ENCODE data around the gene MAP2K1.

The MAP2K1 gene

GRCh38 chr15:66504563-66505429 is 118.1 kb downstream of the MAP2K1 start, which contains the start of the genes RPL4 and ZWILCH:
Gene RPL4, minus strand, starts transcription at chr15:66504855. Its CDS starts 65 bp downstream, at chr15:66504790.
Gene ZWILCH, plus strand, starts transcription at chr15:66505326. Its CDS starts 13 bp downstream, at chr15:66505339.
- Histone ChIP-seq H3K27ac (replicated peaks; ENCODE audit: low read length) (peak within 1 kb of the TSS; percentile 75), H2BK120ac (ENCODE audit: low read depth, low read length) (peak within 1 kb of the TSS; percentile 30), H3K14ac (ENCODE audit: low read length) (no peak within 1 kb of the TSS), H2BK15ac (ENCODE audit: low read length) (no peak within 1 kb of the TSS), H2BK5ac (ENCODE audit: low read length) (no peak within 1 kb of the TSS), H3K9me3 (replicated peaks in 1 of 2; ENCODE audit: control insufficient read depth in 2 of 2, insufficient read depth in 1 of 2, low read depth in 1 of 2, low read length in 2 of 2) (no peaks in the 10 kb centered on the region), H3K27me3 (ENCODE audit: control insufficient read depth in 3 of 3, insufficient read depth in 3 of 3, low read depth in 1 of 3, low read length in 3 of 3) (no peaks in the 10 kb centered on the region), H2BK12ac (ENCODE audit: low read length) (no peak within 1 kb of the TSS), H2AFZ (ENCODE audit: low read length) (peak within 1 kb of the TSS; percentile 92), H3K79me1 (ENCODE audit: low read depth, low read length) (no peaks in the 10 kb centered on the region), H2AK5ac (ENCODE audit: low read depth, low read length) (no peak within 1 kb of the TSS), H3K9ac (ENCODE audit: low read depth, low read length, poor library complexity) (peak within 1 kb of the TSS; percentile 78), H4K8ac (ENCODE audit: low read depth, low read length) (no peak within 1 kb of the TSS), H3K36me3 (replicated peaks in 1 of 2; ENCODE audit: control insufficient read depth in 2 of 2, insufficient read depth in 2 of 2, low read length in 2 of 2) (peaks cover 23 to 50% of the 10 kb centered on the region in 2 donors), H3K4me3 (ENCODE audit: low read length in 2 of 2) (peak within 1 kb of the TSS; percentile 81 to 86), H4K91ac (ENCODE audit: low read depth, low read length, poor library complexity) (no peak within 1 kb of the TSS), H3K4ac (ENCODE audit: low read length) (no peak within 1 kb of the TSS), H3K23ac (ENCODE audit: low read depth, low read length, poor library complexity) (peak within 1 kb of the TSS; percentile 62), H3K18ac (ENCODE audit: low read length) (peak within 1 kb of the TSS; percentile 87), H3K4me1 (ENCODE audit: control insufficient read depth in 2 of 2, insufficient read depth in 1 of 2, low read depth in 1 of 2, low read length in 2 of 2) (peaks cover 4 to 12% of the 10 kb centered on the region in 2 donors), H3K4me2 (ENCODE audit: insufficient read depth, low read length, poor library complexity, severe bottlenecking) (peak within 1 kb of the TSS; percentile 63)
- WGBS, 2 donors (ENCODE audit: extremely low coverage in 2 of 2, insufficient read length in 2 of 2, insufficient replicate concordance in 1 of 2), result no CpG with 5 or more reads among the region's 46 CpGs
- DNase-seq (ENCODE audit: low spot score), result peak; percentile 67

GRCh38 chr15:66505430-66505811 is 118.7 kb downstream of the MAP2K1 start:
- peak overlapping the region; percentile 81 to 86 for H3K4me3 ChIP-seq (ENCODE audit: low read length in 2 of 2)
- H3K14ac ChIP-seq (ENCODE audit: low read length), result no peak overlapping the region
- H3K18ac ChIP-seq (ENCODE audit: low read length), result peak overlapping the region; percentile 87
- peaks cover 4 to 12% of the 10 kb centered on the region in 2 donors for H3K4me1 ChIP-seq (ENCODE audit: control insufficient read depth in 2 of 2, insufficient read depth in 1 of 2, low read depth in 1 of 2, low read length in 2 of 2)
- no peak for DNase-seq (ENCODE audit: low spot score)
- H3K79me1 ChIP-seq (ENCODE audit: low read depth, low read length), result no peaks in the 10 kb centered on the region
- no peak overlapping the region for H2BK5ac ChIP-seq (ENCODE audit: low read length)
- H2BK12ac ChIP-seq (ENCODE audit: low read length), result no peak overlapping the region
- H3K36me3 ChIP-seq (replicated peaks in 1 of 2; ENCODE audit: control insufficient read depth in 2 of 2, insufficient read depth in 2 of 2, low read length in 2 of 2), result peaks cover 18 to 46% of the 10 kb centered on the region in 2 donors
- H2AFZ ChIP-seq (ENCODE audit: low read length), result peak overlapping the region; percentile 92
- H2BK120ac ChIP-seq (ENCODE audit: low read depth, low read length), result peak overlapping the region; percentile 30
- H3K4ac ChIP-seq (ENCODE audit: low read length), result no peak overlapping the region
- WGBS, 2 donors (ENCODE audit: extremely low coverage in 2 of 2, insufficient read length in 2 of 2, insufficient replicate concordance in 1 of 2), result no CpG with 5 or more reads among the region's 13 CpGs
- H2AK5ac ChIP-seq (ENCODE audit: low read depth, low read length), result no peak overlapping the region
- H4K8ac ChIP-seq (ENCODE audit: low read depth, low read length), result no peak overlapping the region
- no peaks in the 10 kb centered on the region for H3K9me3 ChIP-seq (replicated peaks in 1 of 2; ENCODE audit: control insufficient read depth in 2 of 2, insufficient read depth in 1 of 2, low read depth in 1 of 2, low read length in 2 of 2)
- no peaks in the 10 kb centered on the region for H3K27me3 ChIP-seq (ENCODE audit: control insufficient read depth in 3 of 3, insufficient read depth in 3 of 3, low read depth in 1 of 3, low read length in 3 of 3)
- no peak overlapping the region for H4K91ac ChIP-seq (ENCODE audit: low read depth, low read length, poor library complexity)
- H3K4me2 ChIP-seq (ENCODE audit: insufficient read depth, low read length, poor library complexity, severe bottlenecking), result peak overlapping the region; percentile 52
- peak overlapping the region; percentile 78 for H3K9ac ChIP-seq (ENCODE audit: low read depth, low read length, poor library complexity)
- H3K23ac ChIP-seq (ENCODE audit: low read depth, low read length, poor library complexity), result no peak overlapping the region
- H2BK15ac ChIP-seq (ENCODE audit: low read length), result no peak overlapping the region
- H3K27ac ChIP-seq (replicated peaks; ENCODE audit: low read length), result peak overlapping the region; percentile 75

GRCh38 chr15:66505818-66506217 is 119.1 kb downstream of the MAP2K1 start:
- Histone ChIP-seq H3K27ac (replicated peaks; ENCODE audit: low read length) (no peak overlapping the region), H2BK15ac (ENCODE audit: low read length) (no peak overlapping the region), H4K91ac (ENCODE audit: low read depth, low read length, poor library complexity) (no peak overlapping the region), H3K4ac (ENCODE audit: low read length) (no peak overlapping the region), H3K27me3 (ENCODE audit: control insufficient read depth in 3 of 3, insufficient read depth in 3 of 3, low read depth in 1 of 3, low read length in 3 of 3) (no peaks in the 10 kb centered on the region), H3K9ac (ENCODE audit: low read depth, low read length, poor library complexity) (no peak overlapping the region), H3K4me2 (ENCODE audit: insufficient read depth, low read length, poor library complexity, severe bottlenecking) (peak overlapping the region; percentile 52), H3K79me1 (ENCODE audit: low read depth, low read length) (no peaks in the 10 kb centered on the region), H2BK12ac (ENCODE audit: low read length) (no peak overlapping the region), H2AFZ (ENCODE audit: low read length) (peak overlapping the region; percentile 92), H2BK5ac (ENCODE audit: low read length) (no peak overlapping the region), H3K18ac (ENCODE audit: low read length) (no peak overlapping the region), H3K14ac (ENCODE audit: low read length) (no peak overlapping the region), H2AK5ac (ENCODE audit: low read depth, low read length) (no peak overlapping the region), H3K4me3 (ENCODE audit: low read length in 2 of 2) (peak overlapping the region; percentile 81 to 86), H3K4me1 (ENCODE audit: control insufficient read depth in 2 of 2, insufficient read depth in 1 of 2, low read depth in 1 of 2, low read length in 2 of 2) (peaks cover 4 to 12% of the 10 kb centered on the region in 2 donors), H2BK120ac (ENCODE audit: low read depth, low read length) (no peak overlapping the region), H3K9me3 (replicated peaks in 1 of 2; ENCODE audit: control insufficient read depth in 2 of 2, insufficient read depth in 1 of 2, low read depth in 1 of 2, low read length in 2 of 2) (no peaks in the 10 kb centered on the region), H3K23ac (ENCODE audit: low read depth, low read length, poor library complexity) (no peak overlapping the region), H3K36me3 (replicated peaks in 1 of 2; ENCODE audit: control insufficient read depth in 2 of 2, insufficient read depth in 2 of 2, low read length in 2 of 2) (peaks cover 16 to 46% of the 10 kb centered on the region in 2 donors), H4K8ac (ENCODE audit: low read depth, low read length) (no peak overlapping the region)
- WGBS, 2 donors (ENCODE audit: extremely low coverage in 2 of 2, insufficient read length in 2 of 2, insufficient replicate concordance in 1 of 2), result no CpG with 5 or more reads among the region's 4 CpGs
- no peak for DNase-seq (ENCODE audit: low spot score)

GRCh38 chr15:66508293-66508883 is 121.7 kb downstream of the MAP2K1 start:
- no peaks in the 10 kb centered on the region for H3K9me3 ChIP-seq (replicated peaks in 1 of 2; ENCODE audit: control insufficient read depth in 2 of 2, insufficient read depth in 1 of 2, low read depth in 1 of 2, low read length in 2 of 2)
- no peak overlapping the region for H3K9ac ChIP-seq (ENCODE audit: low read depth, low read length, poor library complexity)
- H3K36me3 ChIP-seq (replicated peaks in 1 of 2; ENCODE audit: control insufficient read depth in 2 of 2, insufficient read depth in 2 of 2, low read length in 2 of 2), result peaks cover 1 to 36% of the 10 kb centered on the region in 2 donors
- no peak overlapping the region for H3K14ac ChIP-seq (ENCODE audit: low read length)
- no peaks in the 10 kb centered on the region for H3K79me1 ChIP-seq (ENCODE audit: low read depth, low read length)
- no peak overlapping the region for H2BK12ac ChIP-seq (ENCODE audit: low read length)
- DNase-seq (ENCODE audit: low spot score), result no peak
- no peak overlapping the region for H3K4me3 ChIP-seq (ENCODE audit: low read length in 2 of 2)
- no CpG with 5 or more reads among the region's 3 CpGs for WGBS, 2 donors (ENCODE audit: extremely low coverage in 2 of 2, insufficient read length in 2 of 2, insufficient replicate concordance in 1 of 2)
- no peak overlapping the region for H2BK15ac ChIP-seq (ENCODE audit: low read length)
- no peak overlapping the region for H2AK5ac ChIP-seq (ENCODE audit: low read depth, low read length)
- H3K4me1 ChIP-seq (ENCODE audit: control insufficient read depth in 2 of 2, insufficient read depth in 1 of 2, low read depth in 1 of 2, low read length in 2 of 2), result peaks cover 1 to 4% of the 10 kb centered on the region in 2 donors
- no peak overlapping the region for H2BK120ac ChIP-seq (ENCODE audit: low read depth, low read length)
- H4K8ac ChIP-seq (ENCODE audit: low read depth, low read length), result no peak overlapping the region
- no peak overlapping the region for H3K4ac ChIP-seq (ENCODE audit: low read length)
- H2AFZ ChIP-seq (ENCODE audit: low read length), result no peak overlapping the region
- H3K27ac ChIP-seq (replicated peaks; ENCODE audit: low read length), result no peak overlapping the region
- H3K4me2 ChIP-seq (ENCODE audit: insufficient read depth, low read length, poor library complexity, severe bottlenecking), result no peak overlapping the region
- no peak overlapping the region for H3K23ac ChIP-seq (ENCODE audit: low read depth, low read length, poor library complexity)
- H3K27me3 ChIP-seq (ENCODE audit: control insufficient read depth in 3 of 3, insufficient read depth in 3 of 3, low read depth in 1 of 3, low read length in 3 of 3), result no peaks in the 10 kb centered on the region
- H3K18ac ChIP-seq (ENCODE audit: low read length), result no peak overlapping the region
- H4K91ac ChIP-seq (ENCODE audit: low read depth, low read length, poor library complexity), result no peak overlapping the region
- no peak overlapping the region for H2BK5ac ChIP-seq (ENCODE audit: low read length)

All from neuronal stem cell (in vitro differentiated cells).